GM10266 (cell line): Measurements from ENCODE around the gene EPB41.
A peak's percentile ranks its signal among the peaks of the same experiment; 100 is the strongest.
"Not testable (repeated sequence)": the region's sequence is repeated elsewhere in the genome, so short reads cannot be mapped to it uniquely, and the experiment has no call there.

Experiments used
- DNase-seq: peaks from one replicate; pipeline ENCODE4 v3.0.0; 2012; ENCODE audit errors: extremely low spot score
- CTCF ChIP-seq: IDR thresholded peaks from 2 replicates; pipeline ENCODE4 v1.5.1; 2012; ENCODE audit warnings: mild to moderate bottlenecking, low read depth; ENCODE audit not compliant: control insufficient read depth, insufficient read depth; ENCODE audit errors: missing control alignments

Gene EPB41

GRCh38 chr1:28914228-28915030, at the start of gene EPB41:
EPB41 (plus strand) TSS chr1:28914569; CDS start chr1:28987438, 72,869 bp downstream.
- peak; percentile 97 for DNase-seq
- no peak for TF ChIP-seq CTCF

GRCh38 chr1:28864695-28865094, 49.7 kb upstream of the EPB41 start:
- no peak for TF ChIP-seq CTCF

GRCh38 chr1:28865997-28866650, 48.2 kb upstream of the EPB41 start:
- DNase-seq, result no peak
- TF ChIP-seq CTCF, result no peak

More at GRCh38 chr1:28864695-28865094, 49.7 kb upstream of the EPB41 start:
- peak; percentile 27 for DNase-seq

GRCh38 chr1:28867850-28868249, 46.5 kb upstream of the EPB41 start:
- no peak for TF ChIP-seq CTCF
- DNase-seq, result no peak

GRCh38 chr1:28869952-28870351, 44.4 kb upstream of the EPB41 start:
- no peak for TF ChIP-seq CTCF
- DNase-seq, result no peak

DNA sequence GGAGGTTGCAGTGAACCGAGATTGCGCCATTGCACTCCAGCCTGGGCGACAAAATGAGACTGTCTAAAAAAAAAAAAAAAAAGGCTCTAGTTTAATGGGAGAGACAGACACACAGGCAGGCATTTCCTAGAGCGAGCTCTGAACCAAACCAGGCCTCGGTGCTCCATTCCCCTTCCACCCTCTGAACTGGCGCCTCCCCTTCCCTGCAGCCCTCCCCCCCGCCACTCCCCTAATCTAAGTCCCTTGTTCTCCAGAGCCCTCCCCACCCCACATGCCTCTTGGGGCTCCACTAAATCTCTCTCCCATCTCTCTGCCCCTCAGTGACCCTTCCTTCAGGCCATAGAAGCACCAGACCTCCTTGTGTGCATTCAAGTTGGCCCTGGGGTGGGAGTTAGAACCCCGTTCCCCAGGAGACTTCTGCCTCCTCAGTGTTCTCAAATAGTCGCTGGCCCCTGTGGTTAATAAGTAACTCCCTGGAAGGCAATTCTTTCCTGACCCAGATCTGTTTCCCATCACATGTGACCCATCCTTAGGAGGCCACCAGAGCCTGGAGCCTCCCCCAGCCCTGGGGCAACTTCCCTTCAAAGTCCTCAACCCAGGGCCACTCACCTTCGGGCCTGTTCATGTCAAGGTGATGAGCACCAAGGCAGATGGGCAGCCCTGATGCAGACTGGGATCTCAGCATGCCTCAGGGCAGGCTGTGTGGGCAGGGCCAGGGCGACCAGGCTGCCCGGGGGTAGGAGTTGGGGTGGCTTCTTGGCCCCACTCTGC, 42.6 kb upstream of the EPB41 start:
- DNase-seq, result no peak
- no peak for TF ChIP-seq CTCF

DNA sequence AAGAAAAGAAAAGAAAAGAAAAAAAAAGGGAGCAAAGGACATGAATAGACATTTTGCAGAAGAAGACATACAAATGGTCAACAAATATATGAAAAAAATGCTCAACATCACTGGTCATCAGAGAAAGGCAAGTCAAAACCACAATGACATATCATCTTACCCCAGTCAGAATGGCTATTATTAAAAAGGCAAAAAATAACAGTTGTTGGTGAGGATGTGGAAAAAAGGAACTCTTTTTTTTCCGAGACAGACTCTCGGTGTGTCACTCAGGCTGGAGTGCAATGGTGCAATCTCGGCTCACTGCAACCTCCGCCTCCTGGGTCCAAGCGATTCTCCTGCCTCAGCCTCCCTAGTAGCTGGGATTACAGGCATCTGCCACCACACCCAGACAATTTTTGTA, 39.2 kb upstream of the EPB41 start:
- not testable (repeated sequence) for DNase-seq
